ENCODE data around the gene SSTR1.

SSTR1 gene

DNA sequence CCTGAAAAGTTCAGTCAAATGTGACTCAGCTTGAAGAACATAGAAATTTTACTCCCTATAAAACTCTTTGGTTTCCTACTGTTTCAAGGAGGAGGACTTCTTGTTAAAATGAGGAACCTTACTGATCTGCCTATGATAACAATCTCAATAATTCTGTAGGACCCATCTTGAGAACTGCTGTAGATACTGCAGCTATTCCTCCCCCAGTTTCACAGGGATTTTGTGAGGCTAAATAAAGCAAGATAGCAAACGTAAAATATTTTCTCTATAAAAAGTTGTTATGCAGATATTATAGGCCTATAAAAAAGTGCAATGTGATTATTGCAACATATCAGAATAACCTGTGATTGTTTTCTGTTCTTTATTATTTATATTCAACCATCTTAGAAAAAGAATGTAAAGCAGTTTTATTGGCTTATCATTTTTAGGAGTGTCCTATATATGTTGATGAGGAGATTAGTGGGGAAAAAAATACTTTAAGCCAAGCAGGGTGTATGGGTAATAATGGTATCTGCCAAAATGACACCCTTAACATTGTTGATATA is 36.1 kb downstream of the SSTR1 start:
- no peaks in the 10 kb centered on the region for H3K36me3 Mint-ChIP-seq (ENCODE audit: low read depth)
- no peak overlapping the region for H3K4me3 Mint-ChIP-seq
- no peaks in the 10 kb centered on the region for H3K9me3 Mint-ChIP-seq
- H3K27me3 Mint-ChIP-seq (ENCODE audit: low read depth) = peaks cover 3% of the 10 kb centered on the region
- no peaks in the 10 kb centered on the region for H3K4me1 Mint-ChIP-seq (ENCODE audit: low read depth)
- no peak overlapping the region for H3K27ac Mint-ChIP-seq

DNA sequence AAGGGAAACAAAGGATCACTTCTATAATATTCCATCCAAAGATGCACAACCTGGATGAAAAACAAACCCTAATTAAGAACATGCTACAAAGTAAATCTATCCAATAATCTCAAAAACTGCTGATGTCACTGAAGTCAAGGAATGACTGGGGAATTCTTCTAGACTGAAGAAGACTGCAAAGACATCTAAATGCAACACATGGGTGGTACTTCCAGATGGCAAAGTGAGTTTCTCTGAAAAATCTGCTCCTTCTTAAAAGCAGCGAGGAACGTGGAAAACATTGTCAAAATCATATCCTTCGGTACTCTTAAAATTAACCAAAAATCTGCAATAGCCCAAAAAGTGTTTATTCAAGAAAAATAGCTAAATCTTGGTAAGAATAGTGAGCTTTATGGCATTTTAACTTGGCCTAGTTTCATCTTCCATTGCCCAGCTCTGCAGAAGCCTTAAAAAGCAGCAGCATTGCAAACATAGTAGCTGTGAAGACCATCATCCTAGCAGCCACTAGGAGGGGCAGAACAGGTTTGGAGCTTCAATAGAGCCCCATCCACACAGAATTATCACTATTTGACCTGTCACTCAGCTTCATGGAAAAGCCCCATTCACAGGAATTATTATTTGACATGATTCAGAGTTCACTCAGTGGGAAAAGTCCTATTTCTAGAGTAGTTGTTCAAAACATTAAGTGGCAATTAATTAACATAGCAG is 40.8 kb downstream of the SSTR1 start:
- Mint-ChIP-seq H3K27ac (no peak overlapping the region), H3K9me3 (no peaks in the 10 kb centered on the region), H3K36me3 (ENCODE audit: low read depth) (no peaks in the 10 kb centered on the region), H3K4me1 (ENCODE audit: low read depth) (no peaks in the 10 kb centered on the region), H3K4me3 (no peak overlapping the region), H3K27me3 (ENCODE audit: low read depth) (peaks cover 18% of the 10 kb centered on the region)

DNA sequence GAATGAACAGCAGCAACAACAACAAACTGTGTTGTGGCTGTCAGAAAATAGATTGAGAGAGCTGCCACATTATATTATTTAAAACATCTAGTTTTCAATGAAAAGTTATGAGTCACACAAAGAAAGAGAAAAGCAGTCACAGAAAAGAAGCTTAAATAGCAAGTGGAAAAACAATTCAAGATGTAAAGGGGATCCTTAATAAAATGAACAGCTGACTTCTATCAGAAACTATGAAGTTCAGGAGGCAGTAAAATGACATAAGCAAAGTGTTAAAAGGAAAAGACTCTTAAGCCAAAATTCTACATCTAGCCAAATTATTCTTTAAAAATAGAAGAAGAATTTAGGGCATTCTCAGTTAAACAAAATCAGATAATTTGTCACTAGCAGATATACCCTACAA is 42.6 kb downstream of the SSTR1 start:
- Mint-ChIP-seq H3K36me3 (ENCODE audit: low read depth) (no peaks in the 10 kb centered on the region), H3K4me3 (no peak overlapping the region), H3K4me1 (ENCODE audit: low read depth) (no peaks in the 10 kb centered on the region), H3K27me3 (ENCODE audit: low read depth) (peaks cover 29% of the 10 kb centered on the region), H3K27ac (no peak overlapping the region), H3K9me3 (no peaks in the 10 kb centered on the region)

DNA sequence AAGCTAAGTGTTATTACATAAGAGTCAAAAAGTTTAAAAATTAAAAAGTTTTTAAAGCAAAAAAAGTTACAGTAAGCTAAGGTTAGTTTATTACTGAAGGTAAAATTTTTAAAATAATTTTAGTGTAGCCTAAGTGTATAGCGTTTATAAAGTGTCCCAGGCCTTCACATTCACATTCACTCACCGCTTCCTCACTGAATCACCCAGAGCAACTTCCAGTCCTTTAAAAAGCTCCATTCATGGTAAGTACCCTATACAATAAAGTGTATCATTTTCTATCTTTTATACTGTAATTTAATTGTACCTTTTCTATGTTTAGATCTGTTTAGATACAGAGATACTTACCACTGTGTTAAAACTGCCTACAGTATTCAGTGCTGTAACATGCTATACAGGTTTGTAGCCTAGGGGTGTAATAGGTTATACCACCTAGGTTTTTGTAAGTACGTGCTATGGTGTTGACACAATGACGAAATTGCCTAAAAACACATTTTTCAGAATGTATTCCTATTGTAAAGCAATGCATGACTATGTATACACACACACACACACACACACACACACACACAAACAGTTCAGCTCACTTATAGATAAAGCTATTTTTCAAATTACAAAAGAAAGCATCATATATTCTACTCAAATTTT is 44.5 kb downstream of the SSTR1 start:
- Mint-ChIP-seq H3K36me3 (ENCODE audit: low read depth) (no peaks in the 10 kb centered on the region), H3K9me3 (no peaks in the 10 kb centered on the region), H3K27ac (no peak overlapping the region), H3K4me1 (ENCODE audit: low read depth) (peaks cover 7% of the 10 kb centered on the region), H3K4me3 (no peak overlapping the region), H3K27me3 (ENCODE audit: low read depth) (peaks cover 39% of the 10 kb centered on the region)

DNA sequence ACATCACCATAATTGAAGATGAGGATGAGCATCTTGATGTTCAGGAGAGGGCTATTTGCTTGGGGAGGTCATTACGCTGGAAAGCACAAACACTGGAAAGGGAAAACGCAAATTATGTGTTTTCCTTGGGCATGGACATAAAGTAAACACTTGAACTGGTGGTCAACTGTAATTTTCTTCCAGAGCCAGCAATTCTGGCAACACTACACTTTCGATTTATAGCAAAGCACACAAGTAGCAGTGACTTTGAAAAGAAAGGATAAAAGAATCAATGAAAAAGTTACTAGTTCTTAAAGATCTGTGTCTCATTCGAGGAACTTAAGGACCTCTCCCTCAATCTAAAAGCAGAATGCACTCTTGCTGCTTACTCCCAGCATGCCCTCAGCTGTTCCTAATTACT is 46.0 kb downstream of the SSTR1 start:
- H3K4me3 Mint-ChIP-seq = no peak overlapping the region
- H3K27ac Mint-ChIP-seq = no peak overlapping the region
- no peaks in the 10 kb centered on the region for H3K36me3 Mint-ChIP-seq (ENCODE audit: low read depth)
- H3K4me1 Mint-ChIP-seq (ENCODE audit: low read depth) = peaks cover 7% of the 10 kb centered on the region
- no peaks in the 10 kb centered on the region for H3K9me3 Mint-ChIP-seq
- peaks cover 46% of the 10 kb centered on the region for H3K27me3 Mint-ChIP-seq (ENCODE audit: low read depth)

DNA sequence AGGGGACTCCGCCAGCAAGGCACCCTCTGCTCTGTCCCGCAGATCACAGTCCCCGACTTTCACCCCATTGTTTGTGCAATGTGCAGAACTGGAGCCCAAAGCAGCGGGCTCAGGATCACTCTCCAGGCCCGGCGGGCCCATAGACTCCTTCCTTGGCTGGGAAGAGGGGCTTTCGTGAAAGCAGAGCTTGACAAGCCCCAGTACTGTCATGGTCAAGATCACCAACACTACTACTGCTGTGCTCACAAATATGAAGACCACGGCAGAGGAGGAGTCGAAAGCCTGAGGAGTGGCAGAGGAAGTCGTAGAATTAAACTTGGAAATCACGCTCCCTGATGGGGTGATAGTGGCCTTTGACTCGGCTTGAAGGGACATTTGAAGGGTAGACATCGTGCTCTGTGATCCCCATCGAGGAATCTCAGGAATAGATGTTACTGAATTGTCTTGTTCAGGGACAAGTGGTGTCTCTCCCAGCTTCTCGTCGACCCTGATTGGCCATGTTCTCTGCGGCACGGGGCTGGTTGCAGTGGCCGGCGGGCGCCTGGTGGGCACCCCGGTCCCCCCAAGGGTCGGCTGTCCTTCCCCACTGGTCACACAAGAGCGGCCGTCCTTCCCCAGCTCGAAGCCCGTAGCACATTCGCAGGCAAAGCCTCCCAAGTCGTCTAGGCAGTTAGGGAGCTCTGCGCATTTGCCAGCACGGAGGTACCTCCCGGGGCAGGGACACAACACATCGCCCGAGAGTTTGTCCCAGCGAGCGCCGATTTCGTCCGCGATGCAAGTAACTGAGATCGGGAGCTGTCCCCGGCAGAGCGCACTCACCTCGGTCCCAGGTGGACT is 47.1 kb downstream of the SSTR1 start:
- no peak overlapping the region for H3K4me3 Mint-ChIP-seq
- peaks cover 7% of the 10 kb centered on the region for H3K4me1 Mint-ChIP-seq (ENCODE audit: low read depth)
- H3K27ac Mint-ChIP-seq = no peak overlapping the region
- peaks cover 46% of the 10 kb centered on the region for H3K27me3 Mint-ChIP-seq (ENCODE audit: low read depth)
- no peaks in the 10 kb centered on the region for H3K9me3 Mint-ChIP-seq
- no peaks in the 10 kb centered on the region for H3K36me3 Mint-ChIP-seq (ENCODE audit: low read depth)

DNA sequence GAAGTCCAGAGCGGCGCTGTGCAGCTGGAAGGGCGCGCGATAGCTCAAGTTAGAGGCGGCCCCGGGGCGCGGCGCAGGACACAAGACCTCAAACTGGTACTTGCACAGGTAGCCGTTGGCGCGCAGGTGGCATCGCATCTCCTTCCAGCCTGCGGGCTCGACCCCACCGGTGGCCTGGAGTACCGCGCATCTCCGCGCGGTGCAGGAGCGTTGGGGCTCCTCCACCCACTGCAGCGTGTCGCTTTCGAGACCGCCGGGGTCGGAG is 47.6 kb downstream of the SSTR1 start:
- Mint-ChIP-seq H3K4me3 (no peak overlapping the region), H3K27ac (no peak overlapping the region), H3K4me1 (ENCODE audit: low read depth) (peaks cover 7% of the 10 kb centered on the region), H3K27me3 (ENCODE audit: low read depth) (peaks cover 46% of the 10 kb centered on the region), H3K36me3 (ENCODE audit: low read depth) (no peaks in the 10 kb centered on the region), H3K9me3 (no peaks in the 10 kb centered on the region)

DNA sequence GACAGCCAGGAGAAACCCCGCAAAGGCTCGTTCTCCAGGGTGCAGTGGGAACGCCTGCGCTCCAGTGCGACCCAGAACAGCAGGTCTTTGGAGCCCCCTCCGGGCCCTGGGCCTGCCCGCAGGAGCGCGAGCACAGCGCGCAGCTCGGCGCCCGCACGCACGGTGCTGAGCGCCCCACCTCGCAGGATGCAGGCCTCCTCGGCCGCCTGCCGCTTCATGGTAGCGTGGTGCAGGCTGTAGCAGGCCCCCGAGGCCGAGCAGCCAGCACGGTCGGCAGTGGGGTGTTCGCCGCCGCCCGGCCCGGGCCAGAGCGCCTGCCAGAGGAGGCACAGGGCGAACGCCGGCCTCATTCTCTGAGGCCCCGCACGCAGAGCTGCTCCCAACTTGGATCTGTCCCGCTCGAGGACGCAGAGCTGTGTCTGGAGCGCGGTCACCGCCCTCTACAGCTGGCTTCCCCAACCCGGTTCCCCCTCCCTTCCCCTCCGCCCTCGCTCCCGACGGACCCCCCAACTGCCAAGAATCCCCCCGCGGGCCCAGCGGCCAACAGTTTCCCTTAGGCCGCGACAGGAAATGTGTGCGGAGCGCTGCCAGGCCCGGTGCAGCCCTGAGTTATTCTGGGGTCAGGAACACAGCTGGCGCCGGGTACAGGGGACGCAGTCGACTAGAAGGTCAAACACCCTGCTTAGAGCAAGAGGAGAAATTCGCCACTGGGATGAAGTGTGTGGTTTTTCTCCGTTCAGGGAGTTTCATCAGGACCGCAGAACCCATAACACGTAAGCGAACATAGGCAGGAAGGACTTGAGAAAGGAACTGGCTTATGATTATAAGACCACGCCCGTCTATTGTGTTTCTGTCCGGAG is 48.2 kb downstream of the SSTR1 start, which contains the start of gene CLEC14A:
Gene CLEC14A, minus strand, starts transcription at position 421 of the 860 bp plus-strand sequence. Its CDS starts 71 bp downstream, at position 350.
- Mint-ChIP-seq H3K27ac (no peak within 1 kb of the TSS), H3K4me1 (ENCODE audit: low read depth) (peaks cover 7% of the 10 kb centered on the region), H3K4me3 (peak within 1 kb of the TSS; percentile 26), H3K36me3 (ENCODE audit: low read depth) (no peaks in the 10 kb centered on the region), H3K27me3 (ENCODE audit: low read depth) (peaks cover 46% of the 10 kb centered on the region), H3K9me3 (no peaks in the 10 kb centered on the region)

DNA sequence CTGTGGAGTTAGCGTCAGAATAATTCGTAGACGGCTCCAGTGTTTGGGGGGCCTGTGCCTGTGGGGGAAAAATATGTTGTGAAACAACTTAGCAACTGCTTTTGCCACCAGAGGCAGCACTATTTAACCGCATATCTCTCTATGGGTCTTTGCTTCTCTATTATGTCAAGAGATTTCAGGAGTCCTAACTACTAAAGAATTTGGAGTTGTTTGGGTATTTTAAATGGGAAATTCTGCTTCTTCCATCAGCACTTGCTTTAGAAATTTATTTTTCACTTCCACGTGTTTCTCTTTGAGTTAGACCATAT is 48.8 kb downstream of the SSTR1 start:
- no peak overlapping the region for H3K27ac Mint-ChIP-seq
- peak overlapping the region; percentile 26 for H3K4me3 Mint-ChIP-seq
- no peaks in the 10 kb centered on the region for H3K9me3 Mint-ChIP-seq
- H3K27me3 Mint-ChIP-seq (ENCODE audit: low read depth) = peaks cover 45% of the 10 kb centered on the region
- peaks cover 7% of the 10 kb centered on the region for H3K4me1 Mint-ChIP-seq (ENCODE audit: low read depth)
- no peaks in the 10 kb centered on the region for H3K36me3 Mint-ChIP-seq (ENCODE audit: low read depth)

DNA sequence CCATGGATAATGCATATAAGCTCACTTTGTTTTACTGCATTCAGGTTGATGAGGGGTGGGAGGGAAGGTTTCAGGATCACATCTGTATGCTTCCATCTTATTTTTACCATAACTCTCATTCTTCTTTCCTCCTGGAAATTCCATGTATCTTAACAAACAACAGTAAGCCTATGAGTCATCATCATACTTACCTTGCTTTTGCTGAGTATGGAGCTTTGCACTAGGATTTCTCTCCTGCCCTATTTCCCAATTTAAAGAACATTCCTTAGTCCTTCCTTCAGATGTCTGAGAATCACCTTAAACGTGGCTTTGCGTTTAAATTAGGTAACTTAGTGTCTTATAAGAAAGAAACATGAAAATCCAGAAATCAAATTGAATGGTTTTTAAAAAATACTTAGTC is 49.8 kb downstream of the SSTR1 start:
- no peaks in the 10 kb centered on the region for H3K9me3 Mint-ChIP-seq
- no peak overlapping the region for H3K4me3 Mint-ChIP-seq
- H3K27me3 Mint-ChIP-seq (ENCODE audit: low read depth) = peaks cover 38% of the 10 kb centered on the region
- peaks cover 7% of the 10 kb centered on the region for H3K4me1 Mint-ChIP-seq (ENCODE audit: low read depth)
- no peak overlapping the region for H3K27ac Mint-ChIP-seq
- no peaks in the 10 kb centered on the region for H3K36me3 Mint-ChIP-seq (ENCODE audit: low read depth)

DNA sequence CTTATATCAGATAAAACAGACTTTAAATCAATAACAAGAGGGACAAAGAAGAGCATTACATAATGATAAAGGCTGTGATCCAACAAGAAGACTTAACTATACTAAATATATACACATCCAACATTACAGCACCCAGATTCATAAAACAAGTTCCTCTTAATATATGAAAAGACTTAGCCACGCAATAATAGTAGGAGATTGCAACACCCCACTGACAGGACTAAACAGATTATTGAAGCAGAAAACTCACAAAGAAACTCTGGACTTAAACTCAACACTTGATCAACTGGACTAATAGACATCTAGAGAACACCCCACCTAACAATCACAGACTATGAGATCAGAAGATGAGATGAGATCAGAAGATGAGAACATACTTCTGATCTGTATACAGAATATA is 53.9 kb downstream of the SSTR1 start:
- Mint-ChIP-seq H3K36me3 (ENCODE audit: low read depth) (no peaks in the 10 kb centered on the region), H3K27me3 (ENCODE audit: low read depth) (peaks cover 13% of the 10 kb centered on the region), H3K9me3 (peaks cover 4% of the 10 kb centered on the region), H3K4me3 (no peak overlapping the region), H3K27ac (no peak overlapping the region), H3K4me1 (ENCODE audit: low read depth) (peaks cover 1% of the 10 kb centered on the region)

All from T-helper 1 cell treated with Interleukin-12 subunit alpha and Interleukin-12 subunit beta and Interleukin-4 antibody, amounts not matched to agents 30 μg/mL and 1 μg/mL, for 36 hours (primary cell).